ENCODE data around the gene SLIT3.

The SLIT3 gene

DNA sequence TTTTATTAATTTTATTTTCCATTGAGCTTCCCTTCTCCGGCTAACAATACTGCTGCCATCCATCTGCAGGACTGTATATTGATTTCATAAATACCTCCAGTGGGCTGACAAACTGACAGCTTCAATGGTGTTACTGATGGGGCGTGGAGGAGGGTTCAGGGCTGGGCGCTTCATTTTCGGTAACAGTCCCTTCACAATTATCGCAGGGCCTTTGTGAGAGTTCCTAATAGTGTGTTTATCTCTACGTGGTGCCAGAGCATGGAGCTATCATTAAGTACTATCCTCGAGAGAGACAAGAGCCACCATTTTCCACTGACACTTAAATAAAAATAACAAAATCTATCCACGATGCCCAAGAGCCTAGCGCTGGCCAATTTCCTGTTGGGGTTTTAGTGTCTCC lies 414.8 kb downstream of the SLIT3 start:
- H3K9me3 ChIP-seq (ENCODE audit: insufficient read depth, low read depth, low read length) = no peaks in the 10 kb centered on the region
- no peaks in the 10 kb centered on the region for H3K9me2 ChIP-seq (replicated peaks; ENCODE audit: low read depth, low read length)
- no peaks in the 10 kb centered on the region for H3K27me3 ChIP-seq (ENCODE audit: insufficient read depth, low read length, poor library complexity, severe bottlenecking)
- H2AFZ ChIP-seq (ENCODE audit: low read length) = peak overlapping the region; percentile 70; the same call in 1 of the 2 replicates
- no peaks in the 10 kb centered on the region for H3K36me3 ChIP-seq (ENCODE audit: insufficient read depth, low read length)
- peak overlapping the region; percentile 10 for H3K4me3 ChIP-seq (ENCODE audit: low read length, poor library complexity, severe bottlenecking)
- no peaks in the 10 kb centered on the region for H4K20me1 ChIP-seq (ENCODE audit: insufficient read depth, low read length, poor library complexity, severe bottlenecking)
- peak overlapping the region; percentile 61 for H3K9ac ChIP-seq (ENCODE audit: low read depth, low read length, poor library complexity, severe bottlenecking)
- H3K4me1 ChIP-seq (ENCODE audit: insufficient read depth, low read length, poor library complexity, severe bottlenecking) = peaks cover 33% of the 10 kb centered on the region
- H3K79me2 ChIP-seq (ENCODE audit: insufficient read depth, low read length) = no peaks in the 10 kb centered on the region
- peak overlapping the region; percentile 58 for H3K4me2 ChIP-seq (ENCODE audit: low read depth, low read length, poor library complexity, severe bottlenecking)
- no peaks in the 10 kb centered on the region for H3F3A ChIP-seq (ENCODE audit: low read depth)
- no peak for TF ChIP-seq EZH2phosphoT487 (IDR thresholded peaks at IDR 0.05; ENCODE audit: borderline replicate concordance)
- TF ChIP-seq, protein P1, sequence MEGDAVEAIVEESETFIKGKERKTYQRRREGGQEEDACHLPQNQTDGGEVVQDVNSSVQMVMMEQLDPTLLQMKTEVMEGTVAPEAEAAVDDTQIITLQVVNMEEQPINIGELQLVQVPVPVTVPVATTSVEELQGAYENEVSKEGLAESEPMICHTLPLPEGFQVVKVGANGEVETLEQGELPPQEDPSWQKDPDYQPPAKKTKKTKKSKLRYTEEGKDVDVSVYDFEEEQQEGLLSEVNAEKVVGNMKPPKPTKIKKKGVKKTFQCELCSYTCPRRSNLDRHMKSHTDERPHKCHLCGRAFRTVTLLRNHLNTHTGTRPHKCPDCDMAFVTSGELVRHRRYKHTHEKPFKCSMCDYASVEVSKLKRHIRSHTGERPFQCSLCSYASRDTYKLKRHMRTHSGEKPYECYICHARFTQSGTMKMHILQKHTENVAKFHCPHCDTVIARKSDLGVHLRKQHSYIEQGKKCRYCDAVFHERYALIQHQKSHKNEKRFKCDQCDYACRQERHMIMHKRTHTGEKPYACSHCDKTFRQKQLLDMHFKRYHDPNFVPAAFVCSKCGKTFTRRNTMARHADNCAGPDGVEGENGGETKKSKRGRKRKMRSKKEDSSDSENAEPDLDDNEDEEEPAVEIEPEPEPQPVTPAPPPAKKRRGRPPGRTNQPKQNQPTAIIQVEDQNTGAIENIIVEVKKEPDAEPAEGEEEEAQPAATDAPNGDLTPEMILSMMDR (conservative IDR thresholded peaks at IDR 0.05; ENCODE audit: low read length) = no peak

DNA sequence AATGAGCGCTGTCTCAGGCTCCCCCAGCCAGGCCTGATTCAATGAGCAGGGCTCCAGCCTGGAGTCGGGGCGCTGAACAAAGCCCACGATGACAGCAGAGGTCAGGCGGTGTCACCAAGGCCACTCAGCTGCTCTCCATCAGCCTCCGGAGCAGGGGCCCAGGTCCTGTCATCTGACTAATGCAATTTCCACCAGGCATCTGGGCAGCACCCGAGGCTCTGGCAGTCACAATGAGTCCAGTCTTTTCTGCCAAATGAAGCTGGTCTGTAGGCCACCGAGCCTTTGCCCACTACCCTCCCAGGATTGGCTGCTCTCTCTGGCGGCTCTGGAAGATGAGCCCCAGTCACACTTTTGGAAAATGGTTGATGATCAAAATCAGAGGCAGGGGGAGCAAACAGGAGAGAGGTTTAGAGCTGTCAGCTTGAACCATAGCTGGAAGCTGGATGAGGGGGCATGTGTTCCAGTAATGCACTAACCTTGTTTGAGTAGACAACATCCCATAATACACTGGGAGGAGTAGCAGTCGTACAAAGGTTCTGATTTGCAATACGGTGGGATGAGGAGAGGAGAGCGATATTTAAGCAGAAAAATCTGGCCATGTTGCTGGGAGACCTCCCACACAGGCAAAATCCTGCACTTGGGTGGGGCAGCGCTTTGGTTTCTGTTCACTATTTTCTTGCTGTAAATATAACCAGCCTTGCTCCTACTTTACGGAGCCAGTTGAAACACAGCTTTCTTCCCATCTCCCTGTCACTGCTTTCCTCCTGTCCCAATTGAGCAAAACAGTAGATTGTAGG lies 415.4 kb downstream of the SLIT3 start:
- no peaks in the 10 kb centered on the region for H3F3A ChIP-seq (ENCODE audit: low read depth)
- H3K4me2 ChIP-seq (ENCODE audit: low read depth, low read length, poor library complexity, severe bottlenecking) = no peak overlapping the region
- peaks cover 39% of the 10 kb centered on the region for H3K4me1 ChIP-seq (ENCODE audit: insufficient read depth, low read length, poor library complexity, severe bottlenecking)
- H2AFZ ChIP-seq (ENCODE audit: low read length) = no peak overlapping the region; the same call in 1 of the 2 replicates
- no peaks in the 10 kb centered on the region for H3K9me2 ChIP-seq (replicated peaks; ENCODE audit: low read depth, low read length)
- peak overlapping the region; percentile 61 for H3K9ac ChIP-seq (ENCODE audit: low read depth, low read length, poor library complexity, severe bottlenecking)
- no peaks in the 10 kb centered on the region for H3K9me3 ChIP-seq (ENCODE audit: insufficient read depth, low read depth, low read length)
- no peaks in the 10 kb centered on the region for H3K79me2 ChIP-seq (ENCODE audit: insufficient read depth, low read length)
- H4K20me1 ChIP-seq (ENCODE audit: insufficient read depth, low read length, poor library complexity, severe bottlenecking) = no peaks in the 10 kb centered on the region
- no peaks in the 10 kb centered on the region for H3K36me3 ChIP-seq (ENCODE audit: insufficient read depth, low read length)
- no peak overlapping the region for H3K4me3 ChIP-seq (ENCODE audit: low read length, poor library complexity, severe bottlenecking)
- TF ChIP-seq EZH2phosphoT487 (IDR thresholded peaks at IDR 0.05; ENCODE audit: borderline replicate concordance) = no peak
- TF ChIP-seq, protein P1 (conservative IDR thresholded peaks at IDR 0.05; ENCODE audit: low read length) = no peak
- H3K27me3 ChIP-seq (ENCODE audit: insufficient read depth, low read length, poor library complexity, severe bottlenecking) = no peaks in the 10 kb centered on the region

DNA sequence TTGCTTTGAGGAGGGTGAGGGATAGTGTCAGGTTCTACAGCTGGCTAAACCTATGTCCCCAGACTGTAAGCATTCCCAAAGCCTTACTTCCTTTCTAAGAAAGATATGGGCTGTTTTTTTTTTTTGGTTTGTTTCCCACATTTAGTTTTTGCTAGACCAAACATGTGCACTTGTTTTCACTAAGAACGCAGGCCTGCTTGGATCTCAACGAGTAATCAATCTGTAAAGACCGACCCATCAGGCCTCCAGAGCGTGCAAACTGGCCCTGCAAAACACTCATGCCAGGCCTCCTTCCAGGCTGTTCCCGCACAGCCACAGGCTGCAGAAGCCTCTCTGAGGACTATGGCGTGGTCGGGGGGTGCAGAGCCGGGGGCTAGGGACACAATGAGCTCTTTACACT lies 416.9 kb downstream of the SLIT3 start:
- TF ChIP-seq, protein P1 (conservative IDR thresholded peaks at IDR 0.05; ENCODE audit: low read length) = no peak
- TF ChIP-seq EZH2phosphoT487 (IDR thresholded peaks at IDR 0.05; ENCODE audit: borderline replicate concordance) = no peak
- Histone ChIP-seq H3K9ac (ENCODE audit: low read depth, low read length, poor library complexity, severe bottlenecking) (no peak overlapping the region), H3K9me3 (ENCODE audit: insufficient read depth, low read depth, low read length) (no peaks in the 10 kb centered on the region), H3K79me2 (ENCODE audit: insufficient read depth, low read length) (no peaks in the 10 kb centered on the region), H3K4me3 (ENCODE audit: low read length, poor library complexity, severe bottlenecking) (no peak overlapping the region), H3K4me1 (ENCODE audit: insufficient read depth, low read length, poor library complexity, severe bottlenecking) (peaks cover 54% of the 10 kb centered on the region), H3K9me2 (replicated peaks; ENCODE audit: low read depth, low read length) (no peaks in the 10 kb centered on the region), H2AFZ (ENCODE audit: low read length) (no peak overlapping the region), H3K27me3 (ENCODE audit: insufficient read depth, low read length, poor library complexity, severe bottlenecking) (no peaks in the 10 kb centered on the region), H3K4me2 (ENCODE audit: low read depth, low read length, poor library complexity, severe bottlenecking) (no peak overlapping the region), H3F3A (ENCODE audit: low read depth) (no peaks in the 10 kb centered on the region), H4K20me1 (ENCODE audit: insufficient read depth, low read length, poor library complexity, severe bottlenecking) (no peaks in the 10 kb centered on the region), H3K36me3 (ENCODE audit: insufficient read depth, low read length) (no peaks in the 10 kb centered on the region)

Measured in Loucy (cell line).